Osteoblast (primary cell): ENCODE results near the gene KANK2. TPM values are rescaled to one million over a fixed set of nuclear protein-coding genes. Genes with fewer than 3 reads are reported as not detected.

ENCODE experiments used
- DNase-seq: peaks from one replicate; pipeline ENCODE4 v3.0.0; 2011; ENCODE audit warnings: low spot score, mixed read lengths; ENCODE audit not compliant: insufficient read length; ENCODE audit errors: missing footprints
- H2AFZ ChIP-seq: 2 replicates; pipeline ENCODE4 v1.6.0; 2011; ENCODE audit warnings: mild to moderate bottlenecking, low read length
- H3K27ac ChIP-seq: 2 replicates; pipeline ENCODE4 v1.5.1; 2011; ENCODE audit warnings: mild to moderate bottlenecking, low read depth, low read length, moderate library complexity
- H3K27me3 ChIP-seq: 2 replicates; pipeline ENCODE4 v1.6.0; 2012; ENCODE audit warnings: mild to moderate bottlenecking, control low read depth, inconsistent platforms, low read length, moderate library complexity; ENCODE audit not compliant: insufficient read depth
- H3K36me3 ChIP-seq: 2 replicates; pipeline ENCODE4 v1.5.1; 2011; ENCODE audit warnings: mild to moderate bottlenecking, low read length, control low read depth, moderate library complexity; ENCODE audit not compliant: insufficient read depth
- H3K4me1 ChIP-seq: 2 replicates; pipeline ENCODE4 v1.5.1; 2011; ENCODE audit warnings: mild to moderate bottlenecking, low read length, control low read depth, moderate library complexity; ENCODE audit not compliant: insufficient read depth
- H3K4me2 ChIP-seq: 2 replicates; pipeline ENCODE4 v1.6.0; 2011; ENCODE audit warnings: mild to moderate bottlenecking, low read length; ENCODE audit not compliant: insufficient read depth
- H3K4me3 ChIP-seq: fragments of 200-600 bp; sonication (generic); 3 replicates; pipeline ENCODE4 v1.5.1; 2012; ENCODE audit warnings: mild to moderate bottlenecking, low read length, inconsistent platforms; ENCODE audit not compliant: insufficient read depth
- H3K79me2 ChIP-seq: 2 replicates; pipeline ENCODE4 v1.6.0; 2012; ENCODE audit warnings: mild to moderate bottlenecking, low read length, control low read depth, inconsistent platforms; ENCODE audit not compliant: insufficient read depth
- H3K9me3 ChIP-seq: 2 replicates; pipeline ENCODE4 v1.5.1; 2011; ENCODE audit warnings: low read depth, low read length, control low read depth
- H4K20me1 ChIP-seq: 2 replicates; pipeline ENCODE4 v1.6.0; 2012; ENCODE audit warnings: mild to moderate bottlenecking, low read length, control low read depth; ENCODE audit not compliant: insufficient read depth
- CTCF ChIP-seq: IDR thresholded peaks from 2 replicates; pipeline ENCODE4 v1.5.1; 2011; ENCODE audit warnings: mild to moderate bottlenecking, low read depth, low read length, moderate library complexity; ENCODE audit errors: extremely low read depth
- total RNA-seq: library from RNA; depleted of rRNA; stranded (reverse); fragments of >200 nt; gene quantifications from 2 replicates; pipeline ENCODE4 v1.2.3, GENCODE V29; 2012

Gene KANK2
- total RNA-seq, 1 donor, result 295 TPM

DNA sequence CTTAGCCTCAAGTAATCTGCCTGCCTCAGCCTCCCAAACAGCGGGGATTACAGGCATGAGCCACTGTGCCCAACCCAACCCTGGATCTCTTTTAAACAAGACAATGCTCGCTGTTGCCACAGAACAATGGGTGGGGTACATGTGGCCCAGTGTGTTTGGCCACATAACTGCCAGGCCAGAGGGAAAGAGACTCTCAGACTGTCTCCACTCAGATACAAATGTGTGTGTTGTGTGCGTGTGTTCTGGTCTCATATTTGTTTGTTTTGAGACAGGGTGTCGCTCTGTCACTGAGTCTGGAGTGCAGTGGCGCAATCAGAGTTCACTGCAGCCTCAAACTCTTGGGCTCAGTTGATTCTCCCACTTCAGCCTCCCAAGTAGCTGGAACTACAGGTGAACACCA lies 82.3 kb downstream of the KANK2 start:
- H3K9me3 ChIP-seq, result no peaks in the 10 kb centered on the region
- H3K79me2 ChIP-seq, result peaks cover 6% of the 10 kb centered on the region
- H3K4me2 ChIP-seq, result no peak overlapping the region
- H3K27me3 ChIP-seq, result no peaks in the 10 kb centered on the region
- peaks cover 3% of the 10 kb centered on the region for H4K20me1 ChIP-seq
- no peak overlapping the region for H3K27ac ChIP-seq
- no peak overlapping the region for H3K4me3 ChIP-seq
- H3K4me1 ChIP-seq, result no peaks in the 10 kb centered on the region
- H3K36me3 ChIP-seq, result peaks cover 83% of the 10 kb centered on the region
- DNase-seq, result no peak
- no peak for TF ChIP-seq CTCF
- no peak overlapping the region for H2AFZ ChIP-seq

Other genes starting within 250 kb of the KANK2 start
- 52.2 and 52.8 TPM in 2 replicates for gene SMARCA4, start 236.5 kb downstream of the KANK2 start, total RNA-seq
- gene LDLR, start 108.1 kb downstream of the KANK2 start, total RNA-seq, result 313 and 326 TPM in 2 replicates
- 5.4 and 6.5 TPM in 2 replicates for gene SPC24, start 41.8 kb downstream of the KANK2 start, total RNA-seq
- not detected in 2 replicates for gene ANGPTL8, start 42.1 kb upstream of the KANK2 start, total RNA-seq
- 12.7 and 183 TPM in 2 replicates for gene DOCK6, start 65.0 kb upstream of the KANK2 start, total RNA-seq
- gene TSPAN16, start 98.6 kb upstream of the KANK2 start, total RNA-seq, result not detected in 2 replicates
- gene RAB3D, start 142.1 kb upstream of the KANK2 start, total RNA-seq, result 2.1 and 3.3 TPM in 2 replicates
- 29.2 and 59.4 TPM in 2 replicates for gene TMEM205, start 148.7 kb upstream of the KANK2 start, total RNA-seq
- 4.0 and 8.0 TPM in 2 replicates for gene CCDC159, start 149.0 kb upstream of the KANK2 start, total RNA-seq
- 10.6 and 14.1 TPM in 2 replicates for gene PLPPR2, start 157.9 kb upstream of the KANK2 start, total RNA-seq
- 0.72 and 0.88 TPM in 2 replicates for gene SWSAP1, start 177.1 kb upstream of the KANK2 start, total RNA-seq
- gene EPOR, start 186.8 kb upstream of the KANK2 start, total RNA-seq, result 1.8 and 2.5 TPM in 2 replicates
- gene RGL3, start 221.8 kb upstream of the KANK2 start, total RNA-seq, result 0.29 and 0.36 TPM in 2 replicates
- gene ODAD3, start 237.6 kb upstream of the KANK2 start, total RNA-seq, result under 0.01 TPM in 2 replicates
- 117 and 119 TPM in 2 replicates for gene PRKCSH, start 238.1 kb upstream of the KANK2 start, total RNA-seq